Fibroblast of skin of scalp (primary cell): Measurements from ENCODE around the gene CSTF1.
"Not testable (repeated sequence)": the region's sequence is repeated elsewhere in the genome, so short reads cannot be mapped to it uniquely, and the experiment has no call there.

ENCODE experiments used
- DNase-seq: peaks from one replicate; pipeline ENCODE4 v3.0.0-alpha.2; 2013

The CSTF1 gene

GRCh38 chr20:56371977-56372376, 20.5 kb upstream of the CSTF1 start:
- DNase-seq: no peak

GRCh38 chr20:56372850-56373249, 19.6 kb upstream of the CSTF1 start:
- DNase-seq: no peak

- DNase-seq: peak; percentile 89
Observed at GRCh38 chr20:56373942-56374341, 18.5 kb upstream of the CSTF1 start.

GRCh38 chr20:56376331-56376730, 16.1 kb upstream of the CSTF1 start:
- DNase-seq: no peak

- DNase-seq: no peak
Observed at GRCh38 chr20:56378386-56378785, 14.1 kb upstream of the CSTF1 start.

GRCh38 chr20:56380375-56380774, 12.1 kb upstream of the CSTF1 start:
- DNase-seq: peak; percentile 15

- no peak for DNase-seq
Observed at GRCh38 chr20:56381501-56381900, 10.9 kb upstream of the CSTF1 start.

GRCh38 chr20:56382696-56383095, 9.7 kb upstream of the CSTF1 start:
- DNase-seq: no peak

- DNase-seq: no peak
Observed at GRCh38 chr20:56383334-56383733, 9.1 kb upstream of the CSTF1 start.

- no peak for DNase-seq
Observed at GRCh38 chr20:56385130-56385529, 7.3 kb upstream of the CSTF1 start.

- DNase-seq: no peak
Observed at GRCh38 chr20:56386219-56386618, 6.2 kb upstream of the CSTF1 start.

GRCh38 chr20:56388882-56389281, 3.6 kb upstream of the CSTF1 start:
- no peak for DNase-seq

GRCh38 chr20:56389807-56390206, 2.6 kb upstream of the CSTF1 start:
- no peak for DNase-seq

GRCh38 chr20:56390396-56390795, 2.0 kb upstream of the CSTF1 start:
- DNase-seq: not testable (repeated sequence)

- no peak for DNase-seq
Observed at GRCh38 chr20:56391037-56391436, 1.4 kb upstream of the CSTF1 start.

- DNase-seq: no peak
Observed at GRCh38 chr20:56391596-56392131, 781 bp upstream of the CSTF1 start.

- no peak for DNase-seq
Observed at GRCh38 chr20:56392881-56393482, 537 bp downstream of the CSTF1 start.

- no peak for DNase-seq
Observed at GRCh38 chr20:56393653-56394052, 1.2 kb downstream of the CSTF1 start.

- DNase-seq: no peak
Observed at GRCh38 chr20:56395166-56395565, 2.7 kb downstream of the CSTF1 start.

GRCh38 chr20:56400001-56400640, 7.7 kb downstream of the CSTF1 start:
- DNase-seq: peak; percentile 71

- DNase-seq: no peak
Observed at GRCh38 chr20:56403465-56403864, 11.0 kb downstream of the CSTF1 start.

- DNase-seq: not testable (repeated sequence)
Observed at GRCh38 chr20:56405356-56405755, 12.9 kb downstream of the CSTF1 start.

GRCh38 chr20:56406910-56407309, 14.5 kb downstream of the CSTF1 start:
- DNase-seq: no peak

GRCh38 chr20:56409521-56409920, 17.1 kb downstream of the CSTF1 start:
- DNase-seq: no peak
